Activated naive CD4-positive, alpha-beta T cell treated with anti-CD3 and anti-CD28 coated beads for 36 hours (primary cell): ENCODE data around the gene RIPK1. TPM values are rescaled to one million over a fixed set of nuclear protein-coding genes. Genes with fewer than 3 reads are reported as not detected.
"Not testable (repeated sequence)": the region's sequence is repeated elsewhere in the genome, so short reads cannot be mapped to it uniquely, and the experiment has no call there.

ENCODE experiments used
- CTCF ChIA-PET: fragments of 350-600 bp; sonication (Branson Sonifier 250); formaldehyde crosslinking; loops from one replicate; lab custom pipeline; 2021; ENCODE audit warnings: antibody characterized with exemption; lab: Charles Lee
- DNase-seq: peaks from one replicate; pipeline ENCODE4 v3.0.0-alpha.2; 2020
- H3K27ac Mint-ChIP-seq: one replicate; pipeline ENCODE4 v1.8.0; 2021; ENCODE audit warnings: mild to moderate bottlenecking, mixed read lengths
- H3K27me3 Mint-ChIP-seq: one replicate; pipeline ENCODE4 v1.8.0; 2021; ENCODE audit warnings: low read depth, mixed read lengths
- H3K36me3 Mint-ChIP-seq: one replicate; pipeline ENCODE4 v1.8.0; 2021; ENCODE audit warnings: low read depth, mixed read lengths
- H3K4me1 Mint-ChIP-seq: one replicate; pipeline ENCODE4 v1.8.0; 2021; ENCODE audit warnings: low read depth, mixed read lengths
- H3K4me3 Mint-ChIP-seq: one replicate; pipeline ENCODE4 v1.8.0; 2021; ENCODE audit warnings: mild to moderate bottlenecking, moderate library complexity, mixed read lengths
- H3K9me3 Mint-ChIP-seq: one replicate; pipeline ENCODE4 v1.8.0; 2021; ENCODE audit warnings: mixed read lengths
- intact Hi-C: fragments of 100-400 bp; cut with micrococcal nuclease; formaldehyde crosslinking; loops from one replicate; pipeline ENCODE4 v1.15.1; 2023
- total RNA-seq, 2 experiments: library from RNA; stranded (reverse); gene quantifications; one replicate each; pipeline ENCODE4 v1.2.3, GENCODE V29; 2021

RIPK1 gene
- total RNA-seq, 2 experiments from 2014 or later: 8.8 to 10.1 TPM

- Mint-ChIP-seq H3K4me1 (peaks cover 55% of the 10 kb centered on the region), H3K27ac (peak overlapping the region; percentile 21), H3K36me3 (peaks cover 19% of the 10 kb centered on the region), H3K9me3 (no peaks in the 10 kb centered on the region), H3K4me3 (no peak overlapping the region), H3K27me3 (no peaks in the 10 kb centered on the region)
- intact Hi-C loops: no loop called here
- no peak for DNase-seq
- CTCF ChIA-PET: no interaction called here
Measured at GRCh38 chr6:3072798-3073197, 4.5 kb downstream of the RIPK1 start.

GRCh38 chr6:3073382-3073781 is 5.1 kb downstream of the RIPK1 start:
- DNase-seq: no peak
- Mint-ChIP-seq H3K27me3 (no peaks in the 10 kb centered on the region), H3K36me3 (peaks cover 20% of the 10 kb centered on the region), H3K9me3 (no peaks in the 10 kb centered on the region), H3K4me3 (no peak overlapping the region), H3K27ac (no peak overlapping the region), H3K4me1 (peaks cover 52% of the 10 kb centered on the region)
- intact Hi-C loops: no loop called here
- CTCF ChIA-PET: no interaction called here

- CTCF ChIA-PET: interaction anchor here (0.9 to 1.3 kb wide), 3 partner anchors 20 to 77 kb away, joined by 3 to 4 read pairs (median 3); no protein-coding TSS in a partner anchor
Measured at GRCh38 chr6:3075772-3076113, 7.4 kb downstream of the RIPK1 start.

GRCh38 chr6:3076320-3076719 is 8.0 kb downstream of the RIPK1 start:
- intact Hi-C loops: no loop called here
- H3K4me1 Mint-ChIP-seq: peaks cover 37% of the 10 kb centered on the region
- H3K9me3 Mint-ChIP-seq: no peaks in the 10 kb centered on the region
- H3K27me3 Mint-ChIP-seq: no peaks in the 10 kb centered on the region
- no peak for DNase-seq
- H3K36me3 Mint-ChIP-seq: peaks cover 27% of the 10 kb centered on the region
- CTCF ChIA-PET: interaction anchor here (1.3 kb wide), 1 partner anchor 21 kb away, joined by 3 read pairs; no protein-coding TSS in a partner anchor
- no peak overlapping the region for H3K27ac Mint-ChIP-seq
- no peak overlapping the region for H3K4me3 Mint-ChIP-seq

More at GRCh38 chr6:3075772-3076113, 7.4 kb downstream of the RIPK1 start:
- Mint-ChIP-seq H3K4me3 (no peak overlapping the region), H3K27ac (peak overlapping the region; percentile 66), H3K9me3 (no peaks in the 10 kb centered on the region), H3K4me1 (peaks cover 41% of the 10 kb centered on the region), H3K36me3 (peaks cover 22% of the 10 kb centered on the region), H3K27me3 (no peaks in the 10 kb centered on the region)
- DNase-seq: no peak
- intact Hi-C loops: no loop called here

DNA sequence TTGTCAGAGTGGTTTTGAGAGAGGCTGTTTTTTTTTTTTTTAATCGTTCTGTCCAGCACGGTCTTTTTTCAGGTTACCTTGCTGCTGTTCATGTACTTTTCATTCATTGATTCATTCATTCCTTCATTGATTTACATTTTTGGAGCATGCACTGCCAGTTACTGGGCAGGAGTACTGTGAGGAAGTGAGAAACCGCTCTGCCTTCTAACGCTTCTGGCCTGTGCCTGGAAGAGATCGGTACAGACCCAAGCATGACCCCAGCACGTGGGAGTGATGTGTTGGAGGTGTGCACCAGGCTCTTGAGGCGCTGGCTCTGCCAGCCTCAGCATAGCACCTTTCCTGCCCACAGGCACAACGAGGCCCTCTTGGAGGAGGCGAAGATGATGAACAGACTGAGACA is 9.1 kb downstream of the RIPK1 start:
- no peak overlapping the region for H3K27ac Mint-ChIP-seq
- no peak overlapping the region for H3K4me3 Mint-ChIP-seq
- H3K4me1 Mint-ChIP-seq: peaks cover 30% of the 10 kb centered on the region
- peaks cover 26% of the 10 kb centered on the region for H3K36me3 Mint-ChIP-seq
- intact Hi-C loops: no loop called here
- H3K9me3 Mint-ChIP-seq: no peaks in the 10 kb centered on the region
- H3K27me3 Mint-ChIP-seq: no peaks in the 10 kb centered on the region
- no peak for DNase-seq
- CTCF ChIA-PET: interaction anchor here (1.0 to 1.3 kb wide), 2 partner anchors 9 to 315 kb away, joined by 3 read pairs; no protein-coding TSS in a partner anchor

GRCh38 chr6:3078952-3079351 is 10.7 kb downstream of the RIPK1 start:
- H3K9me3 Mint-ChIP-seq, H3K4me3 Mint-ChIP-seq, H3K27me3 Mint-ChIP-seq, H3K27ac Mint-ChIP-seq, intact Hi-C loops, DNase-seq: not testable (repeated sequence)
- CTCF ChIA-PET: interaction anchor here (0.7 kb wide), 1 partner anchor 32 kb away, joined by 3 read pairs; no protein-coding TSS in a partner anchor
- H3K36me3 Mint-ChIP-seq: peaks cover 36% of the 10 kb centered on the region
- peaks cover 19% of the 10 kb centered on the region for H3K4me1 Mint-ChIP-seq

- Mint-ChIP-seq H3K36me3 (peaks cover 41% of the 10 kb centered on the region), H3K27ac (no peak overlapping the region), H3K4me3 (no peak overlapping the region), H3K4me1 (peaks cover 16% of the 10 kb centered on the region), H3K27me3 (no peaks in the 10 kb centered on the region), H3K9me3 (no peaks in the 10 kb centered on the region)
- no peak for DNase-seq
- CTCF ChIA-PET: no interaction called here
- intact Hi-C loops: no loop called here
Measured at GRCh38 chr6:3079682-3080081, 11.4 kb downstream of the RIPK1 start.

DNA sequence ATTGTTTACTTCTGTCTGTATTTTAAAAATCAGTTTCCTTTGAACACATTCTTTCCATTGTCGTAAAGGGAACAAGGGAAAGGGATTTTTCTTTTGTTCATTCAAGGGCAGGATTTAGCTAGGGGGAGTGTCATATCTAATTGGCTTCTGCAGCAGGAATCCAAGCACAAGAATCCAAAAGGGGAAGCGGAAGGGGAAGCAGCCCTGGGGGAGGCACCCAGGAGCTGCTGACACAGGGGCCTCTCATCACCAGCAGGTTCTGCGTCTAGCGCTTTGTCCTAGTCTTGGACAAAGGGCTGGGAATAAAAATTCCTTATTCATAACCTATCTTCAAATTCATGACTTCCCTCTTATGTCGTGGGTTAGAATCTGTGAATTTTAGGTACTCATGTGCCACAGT is 13.7 kb downstream of the RIPK1 start:
- Mint-ChIP-seq H3K4me1 (peaks cover 2% of the 10 kb centered on the region), H3K4me3 (no peak overlapping the region), H3K27ac (no peak overlapping the region), H3K9me3 (no peaks in the 10 kb centered on the region), H3K36me3 (peaks cover 48% of the 10 kb centered on the region), H3K27me3 (no peaks in the 10 kb centered on the region)
- CTCF ChIA-PET: no interaction called here
- intact Hi-C loops: no loop called here
- DNase-seq: no peak

- no peak for DNase-seq
- Mint-ChIP-seq H3K9me3 (no peaks in the 10 kb centered on the region), H3K27me3 (no peaks in the 10 kb centered on the region), H3K27ac (no peak overlapping the region), H3K36me3 (peaks cover 41% of the 10 kb centered on the region), H3K4me1 (no peaks in the 10 kb centered on the region), H3K4me3 (no peak overlapping the region)
- CTCF ChIA-PET: interaction anchor here (0.6 kb wide), 1 partner anchor 29 kb away, joined by 3 read pairs; no protein-coding TSS in a partner anchor
- intact Hi-C loops: no loop called here
Measured at GRCh38 chr6:3085074-3085473, 16.8 kb downstream of the RIPK1 start.

- H3K27me3 Mint-ChIP-seq: no peaks in the 10 kb centered on the region
- no peak for DNase-seq
- no peak overlapping the region for H3K4me3 Mint-ChIP-seq
- no peaks in the 10 kb centered on the region for H3K9me3 Mint-ChIP-seq
- H3K27ac Mint-ChIP-seq: no peak overlapping the region
- peaks cover 41% of the 10 kb centered on the region for H3K36me3 Mint-ChIP-seq
- no peaks in the 10 kb centered on the region for H3K4me1 Mint-ChIP-seq
- intact Hi-C loops: no loop called here
- CTCF ChIA-PET: interaction anchor here (0.6 to 1.4 kb wide), 2 partner anchors 9 to 40 kb away, joined by 3 to 4 read pairs; no protein-coding TSS in a partner anchor
Measured at GRCh38 chr6:3086282-3086946, 18.1 kb downstream of the RIPK1 start.

DNA sequence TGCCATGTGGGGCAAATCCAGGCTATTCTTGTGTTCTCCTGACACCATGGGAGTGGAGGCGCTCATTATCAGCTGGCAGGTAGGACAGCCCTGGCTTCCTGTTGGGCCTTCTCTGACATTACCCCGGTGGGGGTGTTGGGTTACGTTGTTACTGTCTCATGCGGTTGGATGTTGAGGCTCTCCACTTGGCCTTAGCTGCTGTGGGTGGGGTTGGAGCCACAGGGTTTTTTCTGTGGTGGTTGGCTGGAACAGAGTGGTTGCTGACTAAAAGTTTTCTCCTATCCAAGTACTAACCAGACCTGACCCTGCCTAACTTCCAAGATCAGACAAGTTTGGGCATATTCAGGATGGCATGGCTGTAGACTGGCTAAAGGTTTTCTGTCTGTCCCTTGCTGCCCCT is 20.2 kb downstream of the RIPK1 start:
- H3K36me3 Mint-ChIP-seq: peaks cover 34% of the 10 kb centered on the region
- no peak for DNase-seq
- H3K4me1 Mint-ChIP-seq: no peaks in the 10 kb centered on the region
- peak overlapping the region; percentile 61 for H3K27ac Mint-ChIP-seq
- no peak overlapping the region for H3K4me3 Mint-ChIP-seq
- H3K9me3 Mint-ChIP-seq: no peaks in the 10 kb centered on the region
- intact Hi-C loops: no loop called here
- no peaks in the 10 kb centered on the region for H3K27me3 Mint-ChIP-seq
- CTCF ChIA-PET: interaction anchor here (0.6 kb wide), 1 partner anchor 132 kb away, joined by 3 read pairs; no protein-coding TSS in a partner anchor

GRCh38 chr6:3088968-3089367 is 20.7 kb downstream of the RIPK1 start:
- Mint-ChIP-seq H3K36me3 (peaks cover 29% of the 10 kb centered on the region), H3K4me1 (no peaks in the 10 kb centered on the region), H3K27me3 (no peaks in the 10 kb centered on the region), H3K9me3 (no peaks in the 10 kb centered on the region), H3K27ac (peak overlapping the region; percentile 61), H3K4me3 (no peak overlapping the region)
- intact Hi-C loops: no loop called here
- DNase-seq: no peak
- CTCF ChIA-PET: interaction anchor here (0.6 kb wide), 1 partner anchor 132 kb away, joined by 3 read pairs; no protein-coding TSS in a partner anchor

GRCh38 chr6:3090013-3090412 is 21.7 kb downstream of the RIPK1 start:
- CTCF ChIA-PET: no interaction called here
- no peak overlapping the region for H3K27ac Mint-ChIP-seq
- no peak for DNase-seq
- no peaks in the 10 kb centered on the region for H3K4me1 Mint-ChIP-seq
- H3K27me3 Mint-ChIP-seq: no peaks in the 10 kb centered on the region
- intact Hi-C loops: no loop called here
- H3K36me3 Mint-ChIP-seq: peaks cover 25% of the 10 kb centered on the region
- H3K4me3 Mint-ChIP-seq: no peak overlapping the region
- no peaks in the 10 kb centered on the region for H3K9me3 Mint-ChIP-seq
